ENCODE data around the gene FURIN. TPM values are rescaled to one million over a fixed set of nuclear protein-coding genes. Genes with fewer than 3 reads are reported as not detected.

FURIN gene
- total RNA-seq, 1 experiment from 2014 or later: 35.1 TPM

DNA sequence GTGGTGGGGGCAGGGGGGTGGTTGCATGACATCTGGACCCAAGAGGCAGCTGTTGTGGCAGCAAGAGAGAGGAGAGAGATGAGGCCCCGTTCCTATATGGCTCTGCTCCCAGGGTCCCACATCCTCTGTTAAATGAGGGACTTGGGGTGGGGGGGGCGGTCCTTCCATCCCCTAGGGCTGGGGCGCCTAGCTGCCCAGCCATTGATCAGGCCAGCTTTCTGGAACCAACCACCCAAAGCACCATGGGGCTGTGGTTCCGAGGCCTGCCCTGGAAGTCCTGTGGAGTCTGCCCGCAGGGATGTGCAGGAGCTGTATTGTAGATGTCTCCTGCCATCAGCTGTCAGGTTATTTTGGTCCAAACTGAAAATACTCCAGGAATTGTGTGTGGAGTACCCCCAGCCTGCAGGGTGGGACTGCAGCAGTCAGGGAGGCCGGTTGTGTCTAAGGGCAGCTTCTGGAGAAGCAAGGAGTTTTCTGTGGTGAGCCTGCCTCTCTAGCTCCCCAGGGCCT, 5.2 kb downstream of the FURIN start:
- H3K9ac ChIP-seq (ENCODE audit: extremely low read depth, insufficient read length, low read length): no peak overlapping the region
- peaks cover 8% of the 10 kb centered on the region for H3K23me2 ChIP-seq (ENCODE audit: insufficient read length, low read depth, low read length, poor library complexity, severe bottlenecking)
- no peak overlapping the region for H4K5ac ChIP-seq (ENCODE audit: insufficient read length, low read depth, low read length)
- H3K79me1 ChIP-seq (ENCODE audit: insufficient read depth, low read depth, low read length, poor library complexity, severe bottlenecking): peaks cover 2% of the 10 kb centered on the region
- H3K56ac ChIP-seq (ENCODE audit: insufficient read length, low read depth, low read length): no peak overlapping the region
- H3T11ph ChIP-seq (ENCODE audit: low read length): no peak overlapping the region
- peaks cover 6% of the 10 kb centered on the region; the same call in 1 of the 2 replicates for H3K4me1 ChIP-seq (ENCODE audit: insufficient read depth, low read length)
- no peak overlapping the region for H3K4me2 ChIP-seq (ENCODE audit: insufficient read depth, insufficient read length, low read length)
- H3K9me3 ChIP-seq (ENCODE audit: control insufficient read depth, low read depth, low read length): no peaks in the 10 kb centered on the region
- no peak overlapping the region for H2AK5ac ChIP-seq (ENCODE audit: insufficient read length, low read length)
- no peak overlapping the region for H2BK20ac ChIP-seq (ENCODE audit: low read depth, low read length, poor library complexity, severe bottlenecking)
- peak; percentile 28 for DNase-seq
- WGBS (ENCODE audit: extremely low coverage, insufficient read length, low lambda C conversion rate): no CpG with 5 or more reads among the region's 6 CpGs
- Mint-ChIP-seq H3K9me3 (peaks cover 0 to 2% of the 10 kb centered on the region in 2 experiments; a peak in 1 of 5 replicates), H3K4me3 (peak overlapping the region in 1 of 2 experiments; percentile 81; a peak in 1 of 5 replicates), H3K27ac (peak overlapping the region in 1 of 3 experiments; percentile 67; a peak in 1 of 7 replicates), H3K27me3 (ENCODE audit: low read depth) (no peaks in the 10 kb centered on the region), H3K4me1 (peaks cover 46 to 52% of the 10 kb centered on the region in 2 experiments), H3K36me3 (ENCODE audit: insufficient read depth in 1 of 3, low read depth in 3 of 3) (peaks cover 15 to 24% (median 23%) of the 10 kb centered on the region in 3 experiments)
- no peak overlapping the region for H3K4ac ChIP-seq (ENCODE audit: low read depth, low read length)
- H4K91ac ChIP-seq (ENCODE audit: insufficient read length, low read depth, low read length): no peak overlapping the region
- no peak overlapping the region for H2AFZ ChIP-seq (ENCODE audit: low read length)
- no peaks in the 10 kb centered on the region for H3K27me3 ChIP-seq (ENCODE audit: insufficient read depth, low read length)
- TF ChIP-seq, protein P1, sequence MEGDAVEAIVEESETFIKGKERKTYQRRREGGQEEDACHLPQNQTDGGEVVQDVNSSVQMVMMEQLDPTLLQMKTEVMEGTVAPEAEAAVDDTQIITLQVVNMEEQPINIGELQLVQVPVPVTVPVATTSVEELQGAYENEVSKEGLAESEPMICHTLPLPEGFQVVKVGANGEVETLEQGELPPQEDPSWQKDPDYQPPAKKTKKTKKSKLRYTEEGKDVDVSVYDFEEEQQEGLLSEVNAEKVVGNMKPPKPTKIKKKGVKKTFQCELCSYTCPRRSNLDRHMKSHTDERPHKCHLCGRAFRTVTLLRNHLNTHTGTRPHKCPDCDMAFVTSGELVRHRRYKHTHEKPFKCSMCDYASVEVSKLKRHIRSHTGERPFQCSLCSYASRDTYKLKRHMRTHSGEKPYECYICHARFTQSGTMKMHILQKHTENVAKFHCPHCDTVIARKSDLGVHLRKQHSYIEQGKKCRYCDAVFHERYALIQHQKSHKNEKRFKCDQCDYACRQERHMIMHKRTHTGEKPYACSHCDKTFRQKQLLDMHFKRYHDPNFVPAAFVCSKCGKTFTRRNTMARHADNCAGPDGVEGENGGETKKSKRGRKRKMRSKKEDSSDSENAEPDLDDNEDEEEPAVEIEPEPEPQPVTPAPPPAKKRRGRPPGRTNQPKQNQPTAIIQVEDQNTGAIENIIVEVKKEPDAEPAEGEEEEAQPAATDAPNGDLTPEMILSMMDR (conservative IDR thresholded peaks at IDR 0.05): no peak
- H3K23ac ChIP-seq (ENCODE audit: insufficient read length, low read depth, low read length): no peak overlapping the region
- H3K18ac ChIP-seq (ENCODE audit: insufficient read length, low read depth, low read length): no peak overlapping the region
- H4K20me1 ChIP-seq (ENCODE audit: control insufficient read depth, insufficient read depth, insufficient read length): no peaks in the 10 kb centered on the region
- H3K27ac ChIP-seq (ENCODE audit: insufficient read length, low read depth, low read length): no peak overlapping the region
- H4K8ac ChIP-seq (replicated peaks; ENCODE audit: insufficient read length, low read depth, low read length): no peak overlapping the region
- H2BK120ac ChIP-seq (ENCODE audit: low read depth, low read length, poor library complexity, severe bottlenecking): no peak overlapping the region
- no peak overlapping the region for H2BK15ac ChIP-seq (ENCODE audit: low read depth, low read length)
- H2BK12ac ChIP-seq (ENCODE audit: insufficient read length, low read depth, low read length): no peak overlapping the region
- peak overlapping the region; percentile 58; the same call in 1 of the 2 replicates for H3K14ac ChIP-seq (ENCODE audit: insufficient read depth, low read length)
- H2BK5ac ChIP-seq (ENCODE audit: insufficient read length, low read length): no peak overlapping the region
- no peaks in the 10 kb centered on the region for H3K79me2 ChIP-seq (ENCODE audit: insufficient read depth, low read length)
